Lung microvascular endothelial cell (primary cell): ENCODE data around the gene CRYBA4. TPM values are rescaled to one million over a fixed set of nuclear protein-coding genes. Genes with fewer than 3 reads are reported as not detected.
A peak's percentile ranks its signal among the peaks of the same experiment; 100 is the strongest.

Experiments
- DNase-seq, 2 donors: peaks; one replicate each; pipeline versions ENCODE4 v3.0.0 to v3.0.0-alpha.2; 2010; ENCODE audit warnings: low read depth in 2 of 2
- total RNA-seq: library from RNA; depleted of rRNA; stranded (reverse); fragments of >200 nt; gene quantifications from 2 replicates; pipeline ENCODE4 v1.2.1, GENCODE V29; 2014

The CRYBA4 gene
- total RNA-seq, 1 donor from 2014 or later = not detected

DNA sequence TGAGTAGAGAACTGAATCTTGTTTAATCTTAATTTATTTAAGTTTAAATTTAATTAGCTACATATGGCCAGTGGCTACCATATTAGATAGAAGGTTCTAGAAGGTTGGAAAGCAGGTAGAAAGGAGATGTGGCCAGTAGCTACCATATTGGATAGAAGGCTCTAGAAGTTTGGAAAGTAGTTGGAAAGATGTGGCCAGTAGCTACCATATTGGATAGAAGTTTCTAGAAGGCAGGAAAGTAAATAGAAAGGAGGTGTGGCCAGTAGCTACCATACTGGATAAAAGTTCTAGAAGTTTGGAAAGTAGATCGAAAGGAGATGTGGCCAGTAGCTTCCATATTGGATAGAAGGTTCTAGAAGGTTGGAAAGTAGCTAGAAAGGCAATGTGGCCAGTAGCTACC is 2.2 kb downstream of the CRYBA4 start:
- no peak for DNase-seq

DNA sequence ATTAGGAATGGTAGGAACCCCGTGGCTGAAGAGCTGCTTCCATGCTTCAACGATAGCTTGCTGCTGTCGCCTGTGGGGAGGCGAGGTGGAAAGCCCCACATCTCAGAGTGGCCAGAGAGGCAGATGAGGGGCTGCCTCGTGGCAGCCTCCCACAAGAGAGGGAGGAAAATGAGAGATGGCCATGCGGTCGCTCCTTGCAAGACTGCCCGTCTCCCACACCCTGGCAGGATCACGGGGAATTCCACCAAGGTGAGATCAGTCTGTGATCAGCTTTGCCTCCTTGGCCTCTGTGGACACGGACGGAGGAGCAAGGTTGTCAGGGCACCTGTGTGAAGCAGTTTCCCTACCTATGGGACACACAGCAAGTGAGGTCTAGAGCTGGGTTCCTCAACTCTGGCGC is 3.0 kb downstream of the CRYBA4 start:
- no peak for DNase-seq

DNA sequence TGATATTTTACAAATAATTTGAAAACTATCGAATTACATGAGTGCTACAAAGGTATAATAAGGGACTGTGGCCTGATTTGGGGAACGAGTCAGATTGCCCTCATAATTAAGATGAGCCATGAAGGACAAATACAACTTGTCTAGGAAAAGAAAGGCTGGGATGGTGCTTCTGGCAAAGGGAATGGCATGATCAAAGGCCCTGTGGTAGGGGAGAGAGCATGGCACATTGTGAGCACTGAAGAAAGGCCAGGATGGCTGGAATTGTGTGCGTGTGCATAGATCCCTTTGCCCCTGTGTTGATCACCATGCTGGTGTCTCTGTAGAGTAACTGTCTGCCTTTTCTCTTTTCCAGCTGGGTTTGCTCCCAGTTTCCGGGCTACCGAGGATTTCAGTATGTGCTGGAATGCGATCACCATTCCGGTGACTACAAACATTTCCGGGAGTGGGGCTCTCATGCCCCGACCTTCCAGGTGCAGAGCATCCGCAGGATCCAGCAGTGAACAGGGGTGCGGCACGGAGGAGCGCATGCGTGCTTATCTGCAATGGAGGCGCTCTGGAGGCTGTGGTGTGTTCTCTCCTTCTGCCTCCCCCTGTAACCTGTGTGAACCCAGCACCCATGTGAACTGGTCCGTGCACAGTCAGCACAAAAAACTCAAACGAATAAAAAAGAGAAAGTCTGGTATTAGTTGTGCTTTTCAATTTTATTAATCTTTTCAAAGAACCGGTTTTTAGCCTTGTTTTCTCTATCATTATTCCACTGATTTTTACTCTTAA is 8.4 kb downstream of the CRYBA4 start:
- peak in 1 of 2 donors; percentile 96 for DNase-seq

DNA sequence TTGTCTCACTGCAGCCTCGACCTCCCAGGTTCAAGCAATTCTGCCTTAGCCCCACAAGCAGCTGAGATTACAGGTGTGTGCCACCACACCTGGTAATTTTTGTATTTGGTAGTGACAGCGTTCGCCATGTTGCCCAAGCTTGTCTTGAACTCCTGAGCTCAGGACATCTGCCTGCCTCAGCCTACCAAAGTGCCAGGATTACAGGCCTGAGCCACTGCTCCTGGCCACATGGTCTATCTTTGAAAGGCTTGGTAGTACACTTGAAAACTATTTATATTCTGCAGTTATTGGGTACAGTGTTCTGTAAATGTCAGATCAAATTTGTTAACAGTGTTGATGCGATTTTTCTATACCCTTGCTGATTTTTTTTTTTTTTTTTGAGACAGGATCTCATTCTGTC is 9.5 kb downstream of the CRYBA4 start:
- no peak for DNase-seq

DNA sequence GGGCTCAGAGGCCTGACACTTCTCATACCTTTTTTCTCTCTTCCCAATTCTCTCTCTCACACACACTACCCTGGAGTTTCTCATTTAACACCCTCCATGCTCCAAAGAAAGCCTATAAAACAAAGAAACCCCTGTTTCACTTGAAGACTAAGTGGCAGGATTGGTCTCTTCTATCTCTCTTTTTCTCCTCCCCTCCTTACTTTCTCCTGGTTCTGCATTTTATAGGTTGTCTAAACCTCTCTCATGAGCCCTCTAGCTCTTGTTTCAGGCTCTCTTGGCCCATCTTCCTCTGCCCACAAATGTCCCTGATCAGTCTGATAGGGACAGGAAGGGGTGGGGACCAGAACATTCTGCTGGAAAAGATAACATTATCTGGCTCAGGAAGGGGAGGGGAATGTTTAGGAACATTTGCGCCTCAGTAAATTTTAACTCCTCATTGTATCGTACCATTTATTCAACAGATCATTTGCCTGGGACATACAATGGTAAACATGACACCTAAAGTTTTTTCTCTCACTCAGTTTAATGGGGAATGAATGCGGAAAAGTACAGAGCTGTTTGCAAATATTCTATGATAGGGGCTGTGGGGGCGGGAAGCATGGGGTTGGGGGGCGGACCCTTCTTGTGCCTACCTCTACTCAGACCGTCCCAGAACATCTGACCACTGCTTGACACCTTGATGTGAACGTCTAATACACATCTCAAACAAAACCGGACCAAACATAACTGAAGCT is 10.8 kb downstream of the CRYBA4 start:
- DNase-seq = peak; percentile 19 to 95

DNA sequence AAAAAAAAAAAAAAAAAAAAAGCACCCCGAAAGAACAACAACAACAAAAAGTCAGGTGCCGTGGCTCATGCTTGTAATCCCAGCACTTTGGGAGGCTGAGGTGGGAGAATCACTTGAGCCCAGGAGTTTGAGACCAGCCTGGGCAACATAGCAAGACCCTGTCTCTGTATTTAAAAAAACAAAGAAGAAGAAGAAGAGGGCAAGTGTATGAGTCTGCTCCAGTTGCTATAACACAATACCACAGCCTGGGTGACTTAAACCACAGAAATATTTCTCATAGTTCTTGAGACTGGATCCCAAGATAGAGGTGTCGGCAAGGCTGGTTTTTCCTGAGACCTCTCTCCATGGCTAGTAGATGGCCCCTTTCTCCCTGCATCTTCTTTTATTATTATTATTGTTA is 12.4 kb downstream of the CRYBA4 start:
- DNase-seq = no peak

DNA sequence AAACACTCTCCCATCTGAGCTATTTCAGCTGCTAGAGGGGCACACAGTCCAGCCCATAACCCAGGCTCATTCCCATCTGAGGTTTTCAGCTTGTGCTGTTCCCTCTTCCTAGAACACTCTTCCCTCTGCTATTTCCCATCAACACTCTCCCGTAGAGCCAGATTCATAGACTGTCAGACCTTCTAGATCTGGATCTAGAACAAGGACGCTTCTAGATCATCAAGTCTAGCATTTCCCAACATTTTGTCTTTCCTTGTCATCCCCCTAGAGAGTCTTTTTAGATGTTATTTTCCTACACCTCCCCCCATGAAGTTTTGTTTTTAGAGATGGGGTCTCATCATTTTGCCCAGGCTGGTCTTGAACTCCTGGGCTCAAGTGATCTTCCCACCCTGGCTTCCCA is 13.4 kb downstream of the CRYBA4 start:
- no peak for DNase-seq

DNA sequence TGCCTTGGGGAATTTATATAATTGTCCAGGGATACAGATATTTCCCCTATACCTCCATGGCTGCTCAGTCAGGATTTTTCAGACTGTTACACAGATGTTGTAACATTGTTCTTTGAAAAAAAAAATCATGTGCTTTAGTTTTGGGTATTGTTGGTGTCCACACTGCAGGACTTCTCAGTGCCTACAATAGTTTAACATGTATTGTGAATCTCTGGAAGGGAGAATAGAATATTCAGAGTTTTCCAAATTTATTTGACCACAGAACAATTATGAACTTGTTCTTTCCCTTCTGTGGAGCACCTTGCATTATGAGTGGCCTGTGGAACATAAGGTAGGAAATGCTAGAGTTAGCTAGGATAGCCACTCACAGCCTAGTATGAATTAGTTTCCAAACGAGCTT is 14.5 kb downstream of the CRYBA4 start:
- DNase-seq = no peak

DNA sequence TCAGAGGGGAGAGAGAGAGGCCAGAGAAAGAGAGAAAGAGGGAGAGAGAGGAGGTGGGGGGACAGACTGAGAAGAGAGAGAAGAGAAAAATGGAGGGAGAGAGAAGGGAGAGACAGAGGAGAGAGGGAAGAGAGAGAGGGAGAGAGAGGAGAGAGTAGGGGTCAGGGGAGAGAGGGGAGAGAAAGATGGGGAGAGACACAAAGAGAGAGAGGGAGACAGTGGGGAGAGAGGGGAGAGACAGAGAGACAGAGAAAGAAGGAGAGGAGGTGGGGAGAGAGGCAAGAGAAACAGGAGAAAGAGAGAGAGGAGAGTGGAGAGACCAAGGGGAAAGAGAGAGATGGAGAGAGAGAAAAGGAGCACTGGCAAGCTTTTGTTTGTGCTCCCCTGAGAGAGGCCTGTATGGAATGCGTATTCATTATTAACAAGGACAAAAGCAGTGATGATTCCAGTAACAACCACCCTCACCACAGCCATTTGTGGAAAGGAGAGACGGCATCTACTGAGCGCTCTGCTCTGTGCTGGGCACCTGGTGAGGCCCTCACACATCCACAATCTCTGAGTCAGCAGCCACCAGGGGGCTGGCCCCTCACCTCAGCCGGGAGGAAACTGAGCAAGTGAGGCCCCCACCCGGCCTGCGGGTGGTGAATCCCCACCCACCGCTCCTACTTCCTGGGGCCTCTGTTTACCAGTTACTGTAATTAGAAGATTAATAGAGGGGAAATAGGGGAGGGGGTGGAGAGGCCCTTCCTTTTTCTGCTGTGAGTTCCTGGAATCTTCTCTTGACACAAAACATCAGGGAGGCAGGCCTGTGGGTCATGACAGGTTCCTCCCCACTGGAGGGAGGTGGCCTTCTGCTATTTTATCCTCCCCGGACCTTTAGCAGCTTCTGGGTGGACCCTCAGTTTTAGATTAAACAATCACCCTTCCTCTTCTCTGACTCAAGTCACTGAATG is 21.0 kb downstream of the CRYBA4 start:
- DNase-seq = peak in 1 of 2 donors; percentile 28

DNA sequence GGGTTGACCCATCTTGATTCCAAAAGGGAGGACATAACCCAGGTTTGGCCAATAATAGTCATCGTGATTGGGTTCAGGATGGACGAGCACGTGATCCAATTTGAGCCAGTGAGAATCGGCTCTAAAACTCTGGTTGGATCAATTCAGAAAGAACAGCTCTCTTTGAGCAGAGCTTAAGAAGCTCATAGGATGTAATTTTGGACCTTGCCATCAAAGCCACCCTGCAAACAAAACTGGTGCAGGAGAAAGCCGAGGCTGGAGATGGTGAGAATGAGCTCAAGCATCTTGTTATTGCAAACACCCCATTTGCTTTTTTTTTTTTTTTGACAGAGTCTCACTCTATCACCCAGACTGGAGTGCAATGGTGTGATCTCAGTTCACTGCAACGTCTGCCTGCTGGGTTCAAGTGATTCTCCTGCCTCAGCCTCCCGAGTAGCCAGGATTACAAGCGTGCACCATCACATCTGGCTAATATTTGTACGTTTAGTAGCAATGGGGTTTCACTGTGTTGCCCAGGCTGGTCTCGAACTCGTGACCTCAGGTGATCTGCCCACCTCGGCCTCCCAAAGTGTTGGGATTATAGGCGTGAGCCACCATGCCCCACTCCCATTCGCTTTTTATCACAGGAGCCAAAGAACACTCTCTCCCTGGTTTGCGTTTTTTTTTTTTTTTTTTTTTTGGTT is 21.8 kb downstream of the CRYBA4 start:
- no peak for DNase-seq

DNA sequence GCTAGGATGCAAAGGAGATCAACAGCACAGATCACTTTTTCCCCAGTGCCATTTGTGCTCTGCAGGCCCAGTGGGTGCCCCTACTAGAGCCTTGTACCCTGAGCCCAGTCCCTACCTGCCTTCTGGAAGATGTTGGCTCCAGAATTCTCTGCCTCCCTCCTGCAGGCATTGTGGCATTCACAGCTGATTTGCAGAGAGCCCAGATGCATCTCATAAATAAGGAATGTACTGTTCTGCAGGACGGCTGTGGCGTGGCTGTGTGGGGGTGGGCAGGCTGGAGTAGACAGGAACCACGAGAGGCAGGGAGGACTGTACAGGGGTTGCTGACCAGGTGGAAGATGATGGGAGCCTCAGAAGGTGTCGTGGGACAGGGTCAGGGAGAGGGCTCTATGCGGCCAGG is 24.4 kb downstream of the CRYBA4 start:
- no peak for DNase-seq

DNA sequence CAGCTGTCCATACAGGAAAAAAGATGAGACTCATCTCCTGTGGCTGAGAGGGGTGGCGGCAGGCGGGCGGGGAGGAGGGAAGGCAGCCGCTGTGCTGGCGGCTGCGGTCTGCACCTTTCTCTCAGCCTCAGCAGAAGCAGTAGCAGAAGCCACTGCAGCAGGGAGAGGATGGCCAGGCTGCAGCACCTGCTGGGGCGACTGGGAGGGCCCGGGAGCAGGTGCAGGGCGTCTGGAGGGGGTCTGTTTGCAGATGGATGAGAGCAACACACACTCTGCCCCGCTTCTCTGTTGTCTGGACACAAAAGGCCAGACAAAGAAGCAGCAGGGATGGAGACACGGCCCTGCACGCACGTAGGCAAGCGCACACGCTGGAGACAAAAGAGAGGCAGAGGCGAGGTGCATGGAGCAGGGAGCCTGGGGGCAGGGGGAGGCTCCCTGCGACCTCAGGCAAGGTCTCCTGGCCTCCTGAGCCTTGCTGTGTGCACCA is 26.3 kb downstream of the CRYBA4 start:
- no peak for DNase-seq

DNA sequence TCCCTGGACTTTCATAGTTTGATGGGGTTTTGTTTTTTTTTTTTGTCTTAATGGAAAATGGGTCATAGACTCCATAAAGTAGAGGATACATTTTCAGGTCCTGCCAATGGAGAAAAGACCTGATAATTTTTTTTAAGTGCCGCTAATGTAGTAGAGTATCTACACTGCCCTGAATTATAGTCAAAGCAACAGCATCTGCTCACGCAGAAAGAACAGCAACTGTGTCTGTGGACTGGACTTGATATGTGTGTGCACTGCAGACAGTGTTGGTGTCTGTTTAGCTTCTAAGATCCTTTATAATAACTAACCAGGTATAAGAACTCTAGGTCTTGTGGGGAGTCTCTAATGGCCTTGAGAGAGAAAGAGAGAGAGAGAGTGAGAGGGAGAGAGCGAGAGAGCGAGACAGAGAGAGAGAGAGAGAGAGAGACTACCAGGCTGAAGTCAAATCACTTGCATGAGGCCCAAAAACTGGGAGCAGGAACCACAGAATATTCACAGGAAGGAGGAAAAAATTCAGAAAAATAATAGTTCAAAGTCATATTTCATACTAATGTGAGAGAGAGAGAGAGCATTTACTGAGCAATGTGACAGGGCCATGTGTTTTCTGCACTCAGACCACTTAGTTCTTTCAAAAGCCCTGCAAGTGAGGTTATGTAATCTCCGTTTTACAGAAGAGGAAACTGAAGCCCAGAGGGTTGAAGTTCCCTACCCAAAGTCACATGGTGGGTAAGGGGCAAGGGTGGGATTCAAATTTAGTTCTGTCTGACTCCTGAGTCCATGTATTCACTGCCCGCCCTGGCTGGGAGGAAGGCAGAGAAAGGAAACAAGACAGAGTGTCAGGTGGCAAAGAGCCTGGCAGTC is 27.0 kb downstream of the CRYBA4 start:
- peak in 1 of 2 donors; percentile 37 for DNase-seq

DNA sequence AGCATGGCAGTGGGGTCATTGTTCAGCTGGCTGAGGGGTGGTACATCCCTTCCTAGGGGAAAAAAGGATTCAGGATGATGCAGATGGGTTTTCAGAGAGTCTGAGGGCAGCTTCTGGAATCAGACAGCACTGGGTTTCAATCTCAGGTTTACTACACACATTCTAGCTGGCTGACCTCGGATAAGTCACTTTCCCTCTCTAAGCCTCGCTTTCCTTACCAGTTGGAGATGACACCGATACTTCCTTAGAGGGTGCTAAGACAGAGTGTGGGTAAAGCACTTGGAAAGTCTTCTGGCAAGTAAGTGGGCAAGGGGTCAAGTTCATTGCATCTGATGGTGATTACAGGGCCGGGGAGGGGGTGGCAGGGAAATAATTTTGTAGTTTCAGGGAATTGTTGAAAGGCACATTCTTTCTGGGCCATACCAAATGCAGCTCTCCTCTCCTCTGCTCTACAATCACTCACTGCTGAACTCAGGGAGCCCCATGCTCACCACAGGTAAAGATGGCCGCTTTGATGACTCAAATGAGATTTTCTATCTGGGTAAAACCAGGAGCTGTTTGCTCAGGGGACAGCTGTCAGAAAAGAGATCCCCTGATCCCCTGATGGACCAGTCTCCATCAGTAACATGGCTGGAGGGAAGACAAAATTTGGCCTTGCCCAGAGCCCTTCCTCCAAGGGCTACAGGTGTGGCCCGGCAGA is 29.1 kb downstream of the CRYBA4 start:
- DNase-seq = no peak

DNA sequence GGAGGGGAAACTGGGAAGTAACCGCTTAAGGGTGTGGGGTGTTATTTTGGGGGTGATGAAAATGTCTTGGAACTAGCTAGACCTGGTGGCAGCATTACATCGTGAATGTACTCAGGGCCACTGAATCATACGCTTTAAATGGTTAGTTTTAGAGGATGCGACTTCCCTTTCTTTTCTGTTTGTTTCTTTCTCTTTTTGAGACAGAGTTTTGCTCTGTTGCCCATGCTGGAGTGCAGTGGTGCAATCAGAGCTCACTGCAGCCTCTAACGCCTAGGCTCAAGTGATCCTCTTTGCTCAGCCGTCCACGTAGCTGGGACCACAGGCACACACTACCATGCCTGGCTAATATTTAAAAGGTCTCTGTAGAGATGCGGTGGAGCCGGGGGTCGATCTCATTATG is 30.1 kb downstream of the CRYBA4 start:
- DNase-seq = no peak

DNA sequence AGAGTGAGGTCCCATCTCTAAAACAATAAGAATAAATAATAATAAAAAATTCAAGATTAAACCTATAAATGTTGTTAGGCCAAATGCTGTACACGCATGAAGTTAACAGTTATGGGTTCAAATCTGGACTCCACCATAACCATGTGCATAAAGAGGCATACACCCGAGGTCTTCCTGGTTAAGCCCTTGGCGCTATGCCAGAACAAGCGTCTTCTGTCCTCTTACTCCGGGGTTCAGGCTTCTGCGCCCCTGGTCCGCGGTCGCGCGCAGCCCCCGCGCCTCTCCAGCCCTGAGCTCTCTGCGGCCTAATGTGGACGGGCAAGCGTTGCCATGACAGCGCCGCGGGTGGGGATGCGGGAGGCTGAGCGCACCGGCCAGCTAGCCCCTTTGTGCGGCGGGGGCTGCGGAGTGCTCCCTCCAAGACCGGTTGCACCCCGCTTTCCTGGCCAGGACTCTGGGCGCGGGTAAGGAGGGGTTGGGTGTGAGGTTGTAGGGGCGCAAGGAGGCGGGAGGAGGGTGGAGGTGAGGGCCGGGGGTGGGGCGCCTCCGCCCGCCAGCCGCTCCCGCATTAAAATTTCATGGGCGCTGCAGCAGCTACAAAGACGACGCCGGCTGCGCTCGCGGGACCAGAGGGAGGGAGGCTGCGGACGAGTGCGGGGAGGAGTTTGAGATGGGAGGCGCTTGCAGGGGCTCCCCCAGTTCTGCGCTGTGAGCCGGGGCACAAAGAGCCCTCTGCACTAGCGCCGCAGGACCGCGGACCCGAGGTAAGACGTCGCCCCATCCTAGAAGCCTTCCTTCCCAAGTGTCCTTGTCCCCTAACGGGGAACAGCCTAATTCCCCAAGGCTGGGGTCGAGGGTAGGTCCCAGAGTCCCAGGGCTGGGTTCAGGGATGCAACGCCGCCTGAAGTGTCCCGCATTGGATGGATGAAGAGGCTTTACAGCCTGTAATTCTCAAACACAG is 35.4 kb downstream of the CRYBA4 start, which contains the start of gene MIAT:
Gene MIAT (plus strand): TSS at position 698 of the 961 bp plus-strand sequence.
- DNase-seq = peak in 1 of 2 donors; percentile 17

DNA sequence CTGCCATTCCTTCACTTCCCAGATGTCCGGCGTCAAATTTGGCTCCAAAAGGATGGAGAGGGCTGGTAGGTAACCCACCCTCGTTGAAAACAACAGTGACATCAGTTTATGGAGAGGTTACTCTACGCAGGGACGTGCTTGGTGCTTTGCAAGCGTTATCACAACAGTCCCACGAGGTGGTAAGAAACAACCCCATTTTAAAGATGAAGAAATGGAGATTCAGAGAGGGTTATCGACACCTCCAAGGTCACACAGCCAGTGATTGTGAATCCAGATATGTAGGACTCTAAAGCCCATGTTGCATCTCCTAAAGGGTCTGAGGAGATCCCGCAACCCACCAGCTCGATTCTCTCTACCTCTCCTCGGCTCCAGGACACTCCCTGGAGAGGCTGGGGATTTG is 36.4 kb downstream of the CRYBA4 start:
- DNase-seq = no peak
